HCT116 (cell line): ENCODE results near the gene KLHDC10. TPM values are rescaled to one million over a fixed set of nuclear protein-coding genes. Genes with fewer than 3 reads are reported as not detected.

Source experiments
- ATAC-seq: fragments of 200-7000 bp; cut with Tn5 transposase; 2 replicates; pipeline ENCODE4 v1.9.1; 2020; ENCODE audit warnings: mild to moderate bottlenecking, moderate library complexity
- BruUV-seq: library from RNA; stranded (reverse); fragments of 400-500 nt; replicated peaks from 2 replicates; lab custom pipeline; 2021; lab: Mats Ljungman, UMichigan
- CTCF ChIA-PET: fragments of 300-600 bp; sonication (Branson Sonifier 250); formaldehyde crosslinking; loops from one replicate; lab custom pipeline; 2021; ENCODE audit warnings: antibody characterized with exemption; lab: Charles Lee
- POLR2A ChIA-PET: fragments of 300-600, 350-600 bp; sonication (Branson Sonifier 250); formaldehyde crosslinking; loops from one replicate; lab custom pipeline; 2021; ENCODE audit warnings: antibody characterized with exemption; lab: Charles Lee
- RAD21 ChIA-PET, 2 experiments: fragments of 300-600 bp; sonication (Branson Sonifier 250); formaldehyde crosslinking; loops; one replicate each; lab custom pipeline; 2023; ENCODE audit warnings: low total read pairs in 2 of 2; ENCODE audit not compliant: uncharacterized antibody in 2 of 2, unreplicated experiment in 2 of 2, low non-redundant PET in 1 of 2; lab: Charles Lee
- DNase-seq: peaks from one replicate; pipeline ENCODE4 v3.0.0-alpha.2; 2010; ENCODE audit warnings: low read depth, low spot score
- H2AFZ ChIP-seq: fragments of 200-600 bp; shearing (Covaris generic), sonication (generic); 2 replicates; pipeline ENCODE4 v1.6.1; 2017; ENCODE audit warnings: low read depth, mixed run types, mixed read lengths, antibody characterized with exemption, low read length; ENCODE audit not compliant: poor library complexity, severe bottlenecking
- H3K27ac ChIP-seq: 2 replicates; pipeline ENCODE4 v1.5.1; 2012; ENCODE audit warnings: low read depth, low read length
- H3K27me3 ChIP-seq: fragments of 200-600 bp; sonication (generic); 2 replicates; pipeline ENCODE4 v1.6.1; 2016; ENCODE audit warnings: mixed run types, low read length, mixed read lengths; ENCODE audit not compliant: insufficient read depth
- H3K36me3 ChIP-seq, 2 experiments: fragments of 200-500 bp in 1 of 2; fragments of 200-600 bp in 1 of 2; sonication (Bioruptor generic) in 1 of 2; sonication (generic) in 1 of 2; 2 replicates each; pipeline versions ENCODE4 v1.5.1 to v1.6.1; 2014 to 2016; ENCODE audit warnings: low read length in 2 of 2, inconsistent platforms in 1 of 2, mixed read lengths in 1 of 2, mixed run types in 1 of 2; ENCODE audit not compliant: insufficient read depth in 2 of 2, control insufficient read depth in 1 of 2
- H3K4me1 ChIP-seq, 2 experiments: fragments of 200-600 bp in 1 of 2; sonication (generic) in 1 of 2; 2 replicates each; pipeline versions ENCODE4 v1.5.1 to v1.6.1; 2012 to 2017; ENCODE audit warnings: low read length in 2 of 2, inconsistent platforms in 1 of 2, mild to moderate bottlenecking in 1 of 2, mixed read lengths in 1 of 2, mixed run types in 1 of 2, moderate library complexity in 1 of 2; ENCODE audit not compliant: insufficient read depth in 2 of 2, control insufficient read depth in 1 of 2
- H3K4me2 ChIP-seq: fragments of 200-600 bp; sonication (generic); 2 replicates; pipeline ENCODE4 v1.6.1; 2017; ENCODE audit warnings: mixed run types, low read length, mixed read lengths
- H3K4me3 ChIP-seq, 2 experiments: fragments of 200-600 bp in 1 of 2; sonication (generic) in 1 of 2; replicated peaks in 1 of 2; 2 replicates each; pipeline ENCODE4 v1.5.1; 2011 to 2016; ENCODE audit warnings: low read length in 2 of 2, control low read depth in 1 of 2, low read depth in 1 of 2, mild to moderate bottlenecking in 1 of 2, mixed read lengths in 1 of 2, mixed run types in 1 of 2
- H3K79me2 ChIP-seq: fragments of 200-600 bp; sonication (generic); 2 replicates; pipeline ENCODE4 v1.6.1; 2017; ENCODE audit warnings: mild to moderate bottlenecking, mixed run types, low read length, moderate library complexity, mixed read lengths; ENCODE audit not compliant: insufficient read depth
- H3K9ac ChIP-seq: fragments of 200-600 bp; sonication (generic); 2 replicates; pipeline ENCODE4 v1.6.1; 2016; ENCODE audit warnings: low read length, mixed read lengths
- H3K9me2 ChIP-seq: fragments of 200-600 bp; sonication (generic), shearing (Covaris generic); 2 replicates; pipeline ENCODE4 v1.6.1; 2017; ENCODE audit warnings: mixed run types, mild to moderate bottlenecking, moderate library complexity; ENCODE audit not compliant: insufficient read depth
- H3K9me3 ChIP-seq, 2 experiments: fragments of 200-500 bp in 1 of 2; fragments of 200-600 bp in 1 of 2; sonication (Bioruptor generic) in 1 of 2; sonication (generic) in 1 of 2; 2 replicates each; pipeline ENCODE4 v1.6.1; 2014 to 2017; ENCODE audit warnings: low read length in 2 of 2, mixed read lengths in 2 of 2, inconsistent platforms in 1 of 2, low read depth in 1 of 2, mild to moderate bottlenecking in 1 of 2, mixed run types in 1 of 2, moderate library complexity in 1 of 2; ENCODE audit not compliant: control insufficient read depth in 1 of 2, insufficient read depth in 1 of 2
- H4K20me1 ChIP-seq: fragments of 200-600 bp; sonication (generic), shearing (Covaris generic); 2 replicates; pipeline ENCODE4 v1.6.1; 2017; ENCODE audit warnings: mixed run types, mild to moderate bottlenecking, moderate library complexity; ENCODE audit not compliant: insufficient read depth
- ATF3 ChIP-seq: IDR thresholded peaks from 2 replicates; pipeline ENCODE4 v1.6.1; 2012
- CBX3 ChIP-seq: IDR thresholded peaks from 2 replicates; pipeline ENCODE4 v1.6.1; 2012; ENCODE audit warnings: low read depth
- EGR1 ChIP-seq: IDR thresholded peaks from 2 replicates; pipeline ENCODE4 v1.6.1; 2012; ENCODE audit warnings: low read depth
- EZH2 ChIP-seq: fragments of 200-600 bp; sonication (generic); IDR thresholded peaks from 2 replicates; pipeline ENCODE4 v1.6.1; 2017; ENCODE audit warnings: antibody characterized with exemption, mixed run types
- FOSL1 ChIP-seq: IDR thresholded peaks from 2 replicates; pipeline ENCODE4 v1.6.1; 2012; ENCODE audit warnings: low read depth
- SRF ChIP-seq: IDR thresholded peaks from 2 replicates; pipeline ENCODE4 v1.6.1; 2012; ENCODE audit warnings: low read depth
- ZBTB33 ChIP-seq: IDR thresholded peaks from 2 replicates; pipeline ENCODE4 v1.6.1; 2011; ENCODE audit warnings: mild to moderate bottlenecking, low read length, moderate library complexity; ENCODE audit not compliant: insufficient replicate concordance; ENCODE audit errors: extremely low read depth
- intact Hi-C: fragments of 100-400 bp; cut with micrococcal nuclease; formaldehyde crosslinking; loops from 2 replicates; pipeline ENCODE4 v1.10.0; 2022
- total RNA-seq: library from RNA; stranded (reverse); gene quantifications from one replicate; pipeline ENCODE4 v1.2.1, GENCODE V29; 2021; ENCODE audit not compliant: unreplicated experiment

The KLHDC10 gene
- total RNA-seq, 1 experiment from 2014 or later: 25.8 TPM

- Histone ChIP-seq H3K79me2 (no peaks in the 10 kb centered on the region), H3K4me2 (no peak overlapping the region), H3K4me3 (no peak overlapping the region), H4K20me1 (no peaks in the 10 kb centered on the region), H3K9ac (no peak overlapping the region), H3K27me3 (no peaks in the 10 kb centered on the region), H3K36me3 (no peaks in the 10 kb centered on the region), H2AFZ (no peak overlapping the region), H3K4me1 (no peaks in the 10 kb centered on the region), H3K9me2 (no peaks in the 10 kb centered on the region), H3K9me3 (no peaks in the 10 kb centered on the region), H3K27ac (no peak overlapping the region)
- no peak for TF ChIP-seq ZBTB33
- TF ChIP-seq ATF3: no peak
- no peak for TF ChIP-seq SRF
- TF ChIP-seq CBX3: no peak
- no peak for TF ChIP-seq EZH2
- TF ChIP-seq FOSL1: no peak
- no peak for TF ChIP-seq EGR1
- ChIA-PET POLR2A (no interaction called here), RAD21 (no interaction called here), CTCF (no interaction called here)
- intact Hi-C loops: no loop called here
- DNase-seq (no peak), ATAC-seq (no peak)
- no TSS peak for BruUV-seq
Measured at GRCh38 chr7:130151591-130152492, 81.5 kb downstream of the KLHDC10 start.
